DMS153 (cell line): ENCODE results near the gene WFIKKN2.

ENCODE experiments used
- DNase-seq: peaks from one replicate; lab custom pipeline; 2025; lab: John Stamatoyannopoulos, UW

WFIKKN2 gene

DNA sequence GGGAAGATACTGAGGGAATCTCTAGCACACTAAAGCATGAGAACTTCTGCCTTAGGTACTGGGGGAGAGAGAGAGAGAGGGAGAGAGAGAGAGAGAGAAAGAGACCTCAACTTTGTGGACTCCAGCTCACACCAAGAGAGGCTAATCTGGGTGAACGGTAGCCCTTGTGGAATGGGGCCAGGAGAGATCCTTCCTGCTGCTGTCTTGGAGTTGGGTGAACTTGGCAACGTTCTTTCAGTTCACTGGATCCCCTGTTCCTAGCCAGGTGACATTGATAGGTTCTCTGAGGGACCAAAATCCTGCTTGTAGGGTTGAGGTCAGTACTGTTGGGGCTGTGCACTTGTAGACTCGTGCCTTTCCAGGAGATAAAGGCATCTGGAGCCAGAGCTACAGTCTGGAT, 26.5 kb upstream of the WFIKKN2 start:
- DNase-seq = no peak

DNA sequence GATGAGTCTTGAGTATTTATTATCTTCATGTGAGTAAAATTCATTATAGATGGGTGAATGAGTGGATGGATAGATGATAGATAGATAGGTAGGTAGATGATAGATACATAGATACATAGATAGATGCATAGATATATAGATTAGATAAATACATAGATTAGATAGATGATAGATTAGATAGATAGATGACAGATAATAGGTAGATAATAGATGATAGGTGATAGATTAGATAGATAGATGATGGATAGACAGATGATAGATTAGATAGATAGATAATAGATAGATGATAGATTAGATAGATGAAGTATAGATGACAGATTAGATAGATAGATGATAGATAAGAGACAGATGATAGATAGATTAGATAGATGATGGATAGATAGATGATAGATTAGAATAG, 21.8 kb upstream of the WFIKKN2 start:
- no peak for DNase-seq

- DNase-seq = no peak
Measured at GRCh38 chr17:50815400-50815799, 20.0 kb upstream of the WFIKKN2 start.

- no peak for DNase-seq
Measured at GRCh38 chr17:50816271-50816670, 19.1 kb upstream of the WFIKKN2 start.

GRCh38 chr17:50816771-50817751, 18.3 kb upstream of the WFIKKN2 start:
- DNase-seq = no peak

- no peak for DNase-seq
Measured at GRCh38 chr17:50817838-50818237, 17.5 kb upstream of the WFIKKN2 start.

- DNase-seq = no peak
Measured at GRCh38 chr17:50818261-50818660, 17.1 kb upstream of the WFIKKN2 start.

DNA sequence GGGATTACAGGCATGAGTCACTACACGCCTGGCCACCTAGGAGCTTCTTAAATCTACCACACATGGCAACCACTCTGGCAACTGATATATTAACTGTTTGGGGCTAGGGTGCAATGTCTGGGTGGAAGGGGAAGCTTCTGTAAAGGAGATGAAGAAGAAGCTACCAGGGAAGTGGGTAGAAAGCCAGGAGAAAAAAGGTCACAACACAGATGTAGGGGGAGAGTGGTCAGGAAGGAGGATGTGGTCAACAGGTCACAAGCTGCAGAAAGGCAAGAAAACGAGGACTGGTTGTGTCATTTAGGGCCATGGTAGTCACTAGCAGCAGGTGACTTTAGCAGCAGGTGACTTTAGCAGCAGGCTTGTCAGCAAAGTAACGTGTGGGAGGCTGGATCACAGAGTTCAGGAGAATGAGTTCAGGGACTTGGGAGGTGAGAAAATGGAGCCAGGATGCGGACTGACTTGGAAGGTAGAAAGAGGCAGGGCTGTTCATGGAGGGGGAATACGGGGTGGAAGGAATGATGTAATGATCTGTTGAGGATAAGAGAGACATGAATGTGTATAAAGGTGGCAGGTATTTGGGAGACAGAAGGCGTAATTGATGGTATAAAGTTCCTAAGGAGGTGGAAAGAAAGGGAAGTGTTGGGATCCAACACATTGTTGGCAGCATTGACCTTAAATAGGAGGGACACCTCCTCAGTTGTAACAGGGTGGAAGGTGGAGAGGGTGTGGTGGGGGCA, 16.3 kb upstream of the WFIKKN2 start:
- DNase-seq = no peak

DNA sequence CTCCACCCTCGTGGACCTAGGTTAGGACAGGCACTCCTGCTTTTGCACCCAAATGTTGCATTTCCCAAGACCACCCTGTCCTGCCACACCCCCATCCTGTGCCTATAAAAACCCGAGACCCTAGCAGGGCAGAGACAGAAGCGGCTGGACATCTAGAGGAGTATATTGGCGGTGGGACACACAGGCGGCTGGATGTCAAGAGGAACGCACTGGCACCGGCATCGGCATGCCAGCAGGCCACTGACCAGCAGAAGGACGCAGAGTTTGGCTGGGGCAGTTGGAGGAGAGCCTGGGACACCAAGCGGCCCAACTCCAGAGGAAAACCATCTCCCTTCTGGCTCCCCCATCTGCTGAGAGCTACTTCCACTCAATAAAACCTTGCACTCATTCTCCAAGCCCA, 14.7 kb upstream of the WFIKKN2 start:
- no peak for DNase-seq

GRCh38 chr17:50822550-50822949, 12.8 kb upstream of the WFIKKN2 start:
- DNase-seq = no peak

DNA sequence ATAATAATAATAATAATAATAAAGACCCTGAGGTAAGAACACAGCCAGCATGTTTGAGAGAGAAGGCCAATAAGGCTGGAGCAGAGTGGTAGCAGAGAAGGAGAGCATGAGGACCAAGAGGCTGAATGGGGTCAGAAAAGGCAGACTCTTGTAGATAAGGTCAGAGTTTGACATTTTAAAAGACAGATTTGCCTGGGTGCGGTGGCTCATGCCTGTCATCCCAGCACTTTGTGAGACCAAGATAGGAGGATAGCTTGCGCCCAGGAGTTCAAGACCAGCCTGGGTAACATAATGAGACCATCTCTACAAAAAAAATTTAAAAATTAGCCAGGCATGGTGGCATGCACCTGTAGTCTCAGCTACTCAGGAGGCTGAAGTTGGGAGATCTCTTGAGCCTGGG, 11.0 kb upstream of the WFIKKN2 start:
- DNase-seq = no peak

- DNase-seq = no peak
Measured at GRCh38 chr17:50825188-50825587, 10.2 kb upstream of the WFIKKN2 start.

DNA sequence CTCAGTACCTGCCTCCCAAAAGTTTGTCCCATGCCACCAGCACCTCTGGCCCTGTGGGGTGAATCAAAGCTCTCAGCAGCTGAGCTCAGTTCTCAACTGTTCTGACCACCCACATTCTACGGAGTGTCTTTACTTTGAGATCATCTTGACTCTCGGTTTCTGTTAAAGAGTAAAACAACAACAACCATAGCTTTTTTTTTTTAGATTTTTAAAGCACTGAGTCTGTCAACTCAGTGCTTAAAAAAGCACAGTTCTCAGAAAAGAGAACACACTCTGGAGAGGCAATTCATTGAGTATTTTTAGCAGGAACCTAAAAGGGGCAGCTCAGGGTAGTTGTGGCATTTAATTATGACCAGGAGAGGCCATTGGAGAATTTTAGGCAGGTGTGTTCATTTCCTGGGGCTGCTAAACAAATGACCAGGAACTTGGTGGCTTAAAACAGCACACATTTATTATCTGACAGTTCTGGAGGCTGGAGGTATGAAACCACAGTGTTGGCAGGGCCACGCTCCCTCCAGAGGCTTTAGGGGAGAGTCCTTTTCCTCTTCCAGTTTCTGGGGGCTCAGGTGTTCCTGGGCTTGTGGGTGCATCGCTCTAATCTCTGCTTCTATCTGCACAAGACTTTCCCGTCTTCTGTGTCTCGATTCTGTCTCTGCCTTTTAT, 6.7 kb upstream of the WFIKKN2 start:
- DNase-seq = no peak

DNA sequence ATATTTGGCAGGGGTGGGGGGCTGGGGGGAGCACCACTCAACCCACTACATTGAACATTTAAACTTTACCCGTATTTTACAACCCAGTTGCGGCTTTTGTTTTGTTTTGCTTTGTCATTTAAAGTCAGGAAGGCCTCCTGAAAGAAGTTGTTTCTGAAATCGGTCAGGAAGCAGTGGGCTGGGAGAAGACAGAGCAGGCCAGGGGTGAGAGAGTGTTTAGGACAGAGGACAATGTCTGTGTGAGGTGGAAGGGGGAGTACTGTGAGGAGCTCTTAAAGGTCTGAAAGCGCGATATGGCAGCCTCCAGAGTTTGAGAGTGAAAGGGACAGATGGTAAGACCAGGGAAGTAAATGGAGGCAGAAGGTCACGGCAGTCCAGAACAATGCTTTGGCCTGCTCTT, 6.1 kb upstream of the WFIKKN2 start:
- DNase-seq = no peak

DNA sequence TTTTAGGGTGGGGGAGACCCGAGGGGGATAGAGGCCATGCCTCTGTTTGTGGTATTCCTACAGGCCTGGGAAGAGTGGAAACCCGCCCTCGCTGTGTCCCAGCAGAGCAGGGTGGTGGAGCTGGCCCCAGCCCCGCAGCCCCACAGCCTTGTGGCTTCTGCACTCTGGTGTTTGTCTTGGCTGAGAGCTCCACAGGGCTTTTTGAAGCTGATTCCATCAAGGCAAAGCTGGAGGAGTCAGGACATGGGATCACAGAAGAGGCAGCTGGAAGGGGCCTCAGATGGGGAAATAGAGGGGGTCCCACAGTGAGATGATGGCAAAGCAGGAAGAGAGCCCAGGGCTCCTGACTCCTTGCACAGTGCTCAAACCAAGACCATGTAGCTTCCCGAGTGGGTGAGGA, 5.0 kb upstream of the WFIKKN2 start:
- DNase-seq = no peak

- no peak for DNase-seq
Measured at GRCh38 chr17:50830994-50831393, 4.4 kb upstream of the WFIKKN2 start.

DNA sequence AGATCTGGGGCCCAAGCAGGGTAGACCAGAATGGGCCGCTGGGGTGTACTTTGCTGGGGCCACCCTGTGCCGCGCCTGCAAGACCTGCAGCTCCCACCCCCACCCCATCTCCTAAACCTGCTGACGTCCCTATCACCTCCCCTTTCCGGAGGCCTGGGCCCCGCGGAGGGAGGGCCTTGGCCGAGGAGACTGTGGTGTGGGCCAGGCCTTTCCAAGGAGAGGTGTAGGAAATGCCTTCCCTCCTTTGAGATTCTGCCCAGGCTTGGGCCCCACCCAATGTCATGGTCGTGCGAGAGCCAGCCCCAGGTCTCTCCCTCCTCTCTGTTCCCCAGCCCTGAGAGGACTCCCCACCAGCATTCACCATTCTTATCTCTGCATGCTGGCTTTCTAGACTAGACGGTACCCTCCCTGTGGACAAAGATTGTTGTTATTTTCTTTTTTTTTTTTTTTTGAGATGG, 3.9 kb upstream of the WFIKKN2 start:
- no peak for DNase-seq

DNA sequence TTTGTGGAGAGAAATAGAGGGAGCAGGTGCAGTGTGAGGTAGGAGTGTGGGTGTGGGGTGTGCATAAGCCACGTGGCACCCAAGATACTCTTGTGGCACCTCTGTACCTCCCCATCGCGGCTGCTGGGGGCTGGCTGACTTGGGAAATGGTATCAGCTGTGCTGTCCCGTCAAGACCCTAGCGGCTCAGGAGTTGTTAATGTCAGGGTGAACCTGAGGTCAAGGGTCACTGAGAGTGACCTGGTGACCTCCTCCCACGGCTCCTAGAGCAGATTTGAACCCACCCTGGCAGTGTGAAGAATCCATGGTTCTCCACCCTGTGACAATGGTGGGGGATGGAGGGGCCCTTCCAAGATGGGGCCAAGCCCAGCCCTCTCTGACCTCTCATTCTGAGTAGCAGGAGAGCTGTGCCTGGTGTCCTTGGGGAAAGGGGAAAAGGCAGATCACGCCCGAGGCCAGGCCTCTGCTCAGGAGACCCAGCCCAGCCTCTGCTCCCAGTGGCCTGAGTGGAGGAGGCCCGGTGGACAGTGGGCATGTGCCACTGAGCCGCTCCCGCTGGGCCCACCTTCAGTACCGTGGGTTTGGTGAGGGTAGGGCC, 3.0 kb upstream of the WFIKKN2 start:
- no peak for DNase-seq

DNA sequence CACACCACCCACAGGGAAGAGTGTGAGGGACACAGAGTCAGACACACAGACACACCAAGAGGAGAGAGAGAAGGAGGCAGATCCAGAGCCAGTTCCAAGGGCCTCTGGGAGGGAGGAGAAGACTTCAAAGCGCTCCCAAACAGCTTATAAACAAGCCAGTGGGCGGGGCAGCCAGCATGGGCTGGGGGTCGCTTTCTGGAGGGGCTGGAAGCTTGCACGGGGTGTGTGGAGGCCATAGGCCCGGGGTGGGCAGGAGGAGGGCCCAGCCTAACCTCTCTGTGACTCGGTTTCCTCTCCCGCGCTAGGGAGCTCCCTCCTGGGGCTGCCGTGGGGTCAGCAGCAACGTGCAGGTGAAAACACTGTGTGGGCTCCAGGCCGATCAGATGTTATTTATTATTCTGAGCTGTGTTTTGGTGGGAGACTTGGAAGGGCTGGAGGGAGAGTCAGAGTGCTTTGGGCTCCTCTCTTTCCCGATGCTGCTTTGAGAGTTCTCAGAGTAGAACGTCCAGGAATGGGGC, 2.5 kb upstream of the WFIKKN2 start:
- no peak for DNase-seq

DNA sequence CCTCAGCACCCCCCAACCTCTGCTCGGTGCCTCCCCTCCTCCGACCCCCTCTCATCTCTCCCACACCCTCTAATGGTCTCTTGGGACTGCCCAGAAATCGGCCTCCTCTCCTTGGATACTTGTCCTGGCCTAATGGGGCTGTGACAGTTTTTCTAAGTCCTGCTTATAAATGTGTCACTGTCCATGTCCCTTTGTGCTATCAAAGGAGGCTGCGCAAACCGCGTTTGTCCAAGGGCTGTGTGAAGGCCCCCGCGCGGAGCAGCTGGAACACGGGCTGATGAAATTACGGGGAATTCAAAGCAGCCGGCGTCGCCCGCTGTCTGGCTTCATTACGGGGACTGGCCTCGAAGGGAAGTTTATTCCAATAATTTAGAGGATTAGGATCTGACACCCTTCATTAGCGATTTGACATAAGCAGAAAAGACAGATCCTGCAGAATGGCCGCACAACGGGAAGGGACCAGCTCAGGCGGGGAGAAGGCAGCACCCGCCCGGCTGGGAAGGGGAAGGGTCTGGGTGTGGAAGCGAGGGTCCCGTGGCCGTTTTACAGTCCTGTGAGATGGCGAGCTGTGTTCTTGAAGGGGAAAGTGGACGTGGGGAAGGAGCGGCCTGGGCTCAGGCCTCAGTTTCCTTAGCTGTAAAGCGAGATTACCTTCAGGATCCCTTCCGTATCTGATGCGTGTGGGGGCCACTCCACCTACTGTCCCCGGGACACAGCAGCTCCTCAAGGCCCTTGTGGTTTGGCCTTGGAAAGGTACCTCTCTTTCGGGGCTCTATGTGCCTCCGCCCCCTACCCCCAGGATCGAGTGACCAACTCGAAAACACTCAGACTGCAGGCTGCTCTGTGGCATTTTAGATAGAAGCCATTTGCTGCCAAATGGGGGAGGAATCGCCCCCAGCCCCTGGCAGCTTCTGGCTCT, 1.6 kb upstream of the WFIKKN2 start:
- no peak for DNase-seq
